Hematopoietic multipotent progenitor cell treated with erythropoietin and hydrocortisone succinate and interleukin-3 and kit ligand, for 17 days (in vitro differentiated cells): ENCODE results near the gene TMPRSS7.
"Not testable (repeated sequence)": the region's sequence is repeated elsewhere in the genome, so short reads cannot be mapped to it uniquely, and the experiment has no call there.

Experiments
- DNase-seq: peaks from one replicate; pipeline ENCODE4 v3.0.0-alpha.2; 2015; ENCODE audit warnings: low spot score

Gene TMPRSS7

GRCh38 chr3:112072387-112073060, 38.0 kb downstream of the TMPRSS7 start:
- DNase-seq: not testable (repeated sequence)

GRCh38 chr3:112074006-112074405, 39.5 kb downstream of the TMPRSS7 start:
- no peak for DNase-seq

GRCh38 chr3:112074616-112075497, 40.3 kb downstream of the TMPRSS7 start:
- DNase-seq: no peak

- DNase-seq: no peak
Observed at GRCh38 chr3:112078125-112079083, 43.9 kb downstream of the TMPRSS7 start.

GRCh38 chr3:112083239-112083638, 48.7 kb downstream of the TMPRSS7 start:
- no peak for DNase-seq

GRCh38 chr3:112084980-112085705, 50.6 kb downstream of the TMPRSS7 start:
- no peak for DNase-seq

- DNase-seq: no peak
Observed at GRCh38 chr3:112085735-112086075, 51.2 kb downstream of the TMPRSS7 start.

- DNase-seq: no peak
Observed at GRCh38 chr3:112086076-112086854, 51.7 kb downstream of the TMPRSS7 start, which contains the start of gene C3orf52. Gene C3orf52 (plus strand): TSS chr3:112086389. CDS start chr3:112086408, 19 bp downstream.

- no peak for DNase-seq
Observed at GRCh38 chr3:112086875-112087524, 52.5 kb downstream of the TMPRSS7 start.

GRCh38 chr3:112087746-112088145, 53.2 kb downstream of the TMPRSS7 start:
- no peak for DNase-seq

GRCh38 chr3:112088944-112089343, 54.4 kb downstream of the TMPRSS7 start:
- no peak for DNase-seq

- no peak for DNase-seq
Observed at GRCh38 chr3:112089956-112090886, 55.7 kb downstream of the TMPRSS7 start.

- no peak for DNase-seq
Observed at GRCh38 chr3:112090887-112091586, 56.5 kb downstream of the TMPRSS7 start.

GRCh38 chr3:112092496-112093179, 58.1 kb downstream of the TMPRSS7 start:
- no peak for DNase-seq

GRCh38 chr3:112093180-112093522, 58.6 kb downstream of the TMPRSS7 start:
- no peak for DNase-seq

- no peak for DNase-seq
Observed at GRCh38 chr3:112095731-112096130, 61.2 kb downstream of the TMPRSS7 start.

GRCh38 chr3:112096176-112096575, 61.6 kb downstream of the TMPRSS7 start:
- DNase-seq: no peak

GRCh38 chr3:112097378-112097777, 62.8 kb downstream of the TMPRSS7 start:
- no peak for DNase-seq
